Effector memory CD8-positive, alpha-beta T cell (primary cell): Measurements from ENCODE around the gene C6orf132.

Experiments
- ATAC-seq: fragments of 150-1000 bp; cut with Tn5 transposase; replicated peaks from 2 replicates; pipeline ENCODE4 v1.10.0; 2021; ENCODE audit warnings: mild to moderate bottlenecking, moderate library complexity
- DNase-seq, 3 experiments: peaks; one replicate each; pipeline ENCODE4 v3.0.0; 2021
- H3K27ac Mint-ChIP-seq, 2 donors: one replicate each; pipeline ENCODE4 v1.8.0; 2022; ENCODE audit warnings: mild to moderate bottlenecking in 2 of 2, mixed read lengths in 2 of 2, moderate library complexity in 2 of 2
- H3K27me3 Mint-ChIP-seq, 2 donors: one replicate each; pipeline ENCODE4 v1.8.0; 2022; ENCODE audit warnings: mixed read lengths in 2 of 2
- H3K36me3 Mint-ChIP-seq: one replicate; pipeline ENCODE4 v1.8.0; 2022; ENCODE audit warnings: mild to moderate bottlenecking, moderate library complexity, mixed read lengths; ENCODE audit not compliant: insufficient read depth
- H3K4me1 Mint-ChIP-seq, 2 donors: one replicate each; pipeline ENCODE4 v1.8.0; 2022; ENCODE audit warnings: low read depth in 2 of 2, mixed read lengths in 2 of 2
- H3K4me3 Mint-ChIP-seq, 2 donors: one replicate each; pipeline ENCODE4 v1.8.0; 2022; ENCODE audit warnings: mild to moderate bottlenecking in 2 of 2, mixed read lengths in 2 of 2, moderate library complexity in 2 of 2
- H3K9me3 Mint-ChIP-seq, 2 donors: one replicate each; pipeline ENCODE4 v1.8.0; 2022; ENCODE audit warnings: mixed read lengths in 2 of 2

C6orf132 gene

DNA sequence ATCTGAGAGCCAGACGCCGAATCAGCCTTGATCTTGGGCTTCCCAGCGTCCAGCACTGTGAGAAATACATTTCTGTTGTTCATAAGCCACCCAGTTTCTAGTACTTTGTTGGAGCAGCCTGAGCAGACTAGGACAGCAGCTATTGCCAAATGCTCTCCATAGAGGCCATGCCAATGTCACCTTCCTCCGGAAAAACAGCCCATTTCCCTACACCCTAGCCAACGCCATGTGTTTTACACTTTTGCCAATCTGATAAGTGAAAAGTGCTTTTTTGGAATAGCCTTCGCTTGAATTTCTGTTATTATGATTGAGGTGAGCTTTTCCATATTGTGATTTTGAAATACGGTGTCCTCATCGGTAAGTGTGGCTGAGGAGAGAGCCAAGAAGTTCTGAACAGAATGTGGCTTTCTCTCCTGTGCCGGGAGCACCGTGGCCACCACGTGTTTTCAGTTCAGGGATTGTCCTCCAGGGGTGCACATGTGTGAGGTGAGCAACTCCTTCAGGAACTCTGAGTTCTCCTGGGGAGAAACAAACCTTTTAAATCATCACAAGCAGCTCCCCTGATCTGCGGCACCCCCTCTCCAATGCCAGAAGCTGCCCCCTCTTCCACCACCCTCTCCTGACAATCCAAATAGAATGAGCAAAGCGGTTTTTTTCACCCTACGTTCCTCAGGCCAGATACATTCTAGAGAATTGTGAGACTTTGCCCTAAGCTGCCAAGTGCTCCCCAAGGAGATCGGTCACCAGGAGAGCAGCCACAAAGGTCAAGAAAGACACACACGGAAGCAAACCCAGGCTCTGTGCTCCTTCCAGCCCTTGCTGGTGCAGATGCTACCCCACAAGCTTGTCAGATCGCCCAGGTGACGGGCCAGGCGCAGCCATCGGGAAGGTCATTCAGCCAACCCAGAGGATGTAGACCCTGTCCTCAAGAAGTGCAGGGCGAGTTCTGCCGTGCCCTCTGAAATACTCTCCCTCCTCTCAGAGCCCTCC is 56.1 kb downstream of the C6orf132 start:
- H3K4me3 Mint-ChIP-seq = no peak overlapping the region
- DNase-seq (no peak), ATAC-seq (no peak)
- peaks cover 16% of the 10 kb centered on the region for H3K36me3 Mint-ChIP-seq
- H3K9me3 Mint-ChIP-seq = no peaks in the 10 kb centered on the region
- H3K4me1 Mint-ChIP-seq = no peaks in the 10 kb centered on the region
- H3K27me3 Mint-ChIP-seq = no peaks in the 10 kb centered on the region
- H3K27ac Mint-ChIP-seq = peak overlapping the region in 1 of 2 donors; percentile 57

DNA sequence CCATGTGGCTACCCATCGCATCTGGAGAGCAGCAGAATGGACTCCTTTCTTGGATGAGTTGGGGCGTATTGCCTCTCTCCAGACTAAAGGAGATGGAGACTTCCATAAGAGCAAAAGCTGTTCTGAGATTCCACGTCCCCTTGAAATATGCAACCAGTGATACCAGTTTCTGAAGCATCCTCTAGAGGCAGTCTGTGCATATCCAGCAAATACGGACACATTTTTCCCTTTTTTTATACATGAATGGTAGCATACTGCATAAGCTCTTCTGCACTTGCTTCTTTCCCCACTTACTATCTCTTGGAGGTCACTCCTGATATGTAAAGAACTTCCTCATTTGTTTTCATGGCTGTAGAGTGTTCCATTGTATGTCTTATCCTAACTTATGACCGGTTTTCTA is 57.5 kb downstream of the C6orf132 start:
- Mint-ChIP-seq H3K4me1 (no peaks in the 10 kb centered on the region), H3K4me3 (no peak overlapping the region), H3K36me3 (peaks cover 20% of the 10 kb centered on the region), H3K27ac (no peak overlapping the region), H3K27me3 (no peaks in the 10 kb centered on the region), H3K9me3 (no peaks in the 10 kb centered on the region)
- ATAC-seq = no peak
- no peak for DNase-seq

DNA sequence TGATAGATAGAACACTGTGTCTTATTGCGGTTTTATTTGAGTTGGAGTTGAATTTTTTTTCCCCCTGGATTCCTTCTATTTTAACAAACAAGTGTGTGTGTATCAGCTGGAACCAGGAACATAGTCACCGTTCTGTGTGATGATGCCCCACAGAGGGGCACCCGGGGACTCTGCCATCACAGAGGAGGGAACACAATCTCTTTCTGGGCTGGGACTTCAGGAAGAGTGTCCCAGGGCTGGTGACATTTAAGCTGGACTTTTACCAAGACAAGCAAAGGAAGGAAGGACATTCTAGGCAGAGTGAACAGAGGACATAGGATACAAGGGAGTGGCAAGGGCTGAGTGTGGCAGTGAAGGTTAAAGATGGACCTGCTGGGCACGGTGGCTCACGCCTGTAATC is 58.9 kb downstream of the C6orf132 start:
- H3K9me3 Mint-ChIP-seq = no peaks in the 10 kb centered on the region
- no peak overlapping the region for H3K4me3 Mint-ChIP-seq
- peaks cover 28% of the 10 kb centered on the region for H3K36me3 Mint-ChIP-seq
- peak overlapping the region in 1 of 2 donors; percentile 6 for H3K27ac Mint-ChIP-seq
- ATAC-seq = no peak
- DNase-seq = no peak
- H3K27me3 Mint-ChIP-seq = no peaks in the 10 kb centered on the region
- H3K4me1 Mint-ChIP-seq = no peaks in the 10 kb centered on the region

DNA sequence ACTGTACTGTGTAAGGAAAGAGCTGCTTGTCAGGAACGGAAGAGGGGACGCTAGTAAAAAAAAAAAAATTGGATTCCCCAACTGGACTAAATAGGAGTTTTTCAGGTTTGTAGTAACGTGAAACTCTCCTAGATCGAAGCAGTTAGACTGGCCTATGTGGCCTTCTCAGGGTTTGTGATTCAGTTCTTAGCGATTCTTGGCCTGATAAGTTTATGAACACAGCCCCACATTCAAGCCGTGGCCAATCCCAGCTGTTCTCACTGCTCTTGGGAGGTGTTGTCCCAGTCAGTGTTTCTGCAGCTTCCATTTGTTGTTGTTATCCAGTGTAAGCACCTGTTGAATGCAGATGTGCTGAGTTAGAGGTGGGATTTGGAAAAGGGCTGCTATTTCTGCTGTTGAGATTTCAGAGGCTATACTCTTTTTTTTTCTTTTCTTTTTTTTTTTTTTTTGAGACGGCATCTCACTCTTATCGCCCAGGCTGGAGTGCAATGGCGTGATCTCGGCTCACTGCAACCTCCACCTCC is 62.4 kb downstream of the C6orf132 start:
- no peaks in the 10 kb centered on the region for H3K27me3 Mint-ChIP-seq
- ATAC-seq (no peak), DNase-seq (no peak)
- H3K4me3 Mint-ChIP-seq = no peak overlapping the region
- no peaks in the 10 kb centered on the region for H3K9me3 Mint-ChIP-seq
- H3K4me1 Mint-ChIP-seq = no peaks in the 10 kb centered on the region
- H3K36me3 Mint-ChIP-seq = peaks cover 43% of the 10 kb centered on the region
- H3K27ac Mint-ChIP-seq = peak overlapping the region in 1 of 2 donors; percentile 66

DNA sequence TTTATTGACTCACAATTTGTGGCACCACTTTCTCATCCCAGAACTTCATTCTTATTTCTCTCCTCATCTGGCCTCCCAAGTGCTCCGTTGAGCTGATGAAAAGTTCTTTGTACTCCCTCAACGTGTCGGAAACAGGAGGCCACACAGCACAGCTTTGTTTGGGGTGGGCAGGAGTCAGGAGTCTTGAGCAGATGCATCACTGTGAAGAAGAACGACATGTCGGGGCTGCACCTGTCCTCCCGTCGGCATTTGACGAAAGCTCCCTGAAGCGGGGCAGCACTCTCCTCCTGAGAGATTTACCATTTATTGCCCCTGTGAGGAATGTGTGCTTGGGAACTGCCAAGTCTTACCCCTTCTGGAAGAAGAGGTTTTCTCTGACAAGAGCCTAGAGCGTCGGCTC is 64.0 kb downstream of the C6orf132 start:
- Mint-ChIP-seq H3K27me3 (no peaks in the 10 kb centered on the region), H3K4me3 (no peak overlapping the region), H3K36me3 (peaks cover 52% of the 10 kb centered on the region), H3K9me3 (no peaks in the 10 kb centered on the region), H3K27ac (no peak overlapping the region), H3K4me1 (no peaks in the 10 kb centered on the region)
- DNase-seq = no peak
- ATAC-seq = no peak

DNA sequence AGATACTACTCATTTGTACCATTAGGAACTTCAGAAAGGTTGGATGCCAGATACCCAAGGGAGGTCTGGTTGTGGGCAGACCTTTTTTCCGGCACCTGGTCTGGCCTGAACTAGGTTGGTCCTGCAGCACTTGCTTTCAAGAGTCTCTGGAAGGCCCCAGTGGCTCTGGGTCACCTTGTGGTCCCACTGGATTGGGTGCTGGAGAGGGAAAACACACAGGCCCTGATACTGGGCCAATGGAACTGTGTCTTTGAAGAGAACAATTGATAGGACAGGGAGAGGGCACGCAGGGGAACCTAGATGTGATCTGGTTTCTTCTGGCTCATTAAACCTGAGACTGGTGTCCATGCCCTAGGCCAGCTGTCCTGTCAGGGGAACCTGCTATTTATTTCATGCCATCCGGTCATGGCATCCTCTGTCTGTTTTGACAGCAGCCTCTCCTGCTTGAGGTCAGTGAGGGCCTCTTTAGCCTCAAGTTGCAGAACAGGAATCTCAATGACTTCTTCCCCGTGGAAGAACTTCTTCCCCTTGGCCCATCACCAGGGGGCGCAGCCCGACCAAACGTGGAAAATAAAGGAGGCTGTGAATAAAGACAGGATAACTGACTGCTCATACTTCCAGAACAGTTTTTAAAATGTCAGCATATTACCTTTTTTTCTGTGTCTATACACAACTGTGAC is 67.1 kb downstream of the C6orf132 start:
- peaks cover 54% of the 10 kb centered on the region for H3K36me3 Mint-ChIP-seq
- ATAC-seq = no peak

DNA sequence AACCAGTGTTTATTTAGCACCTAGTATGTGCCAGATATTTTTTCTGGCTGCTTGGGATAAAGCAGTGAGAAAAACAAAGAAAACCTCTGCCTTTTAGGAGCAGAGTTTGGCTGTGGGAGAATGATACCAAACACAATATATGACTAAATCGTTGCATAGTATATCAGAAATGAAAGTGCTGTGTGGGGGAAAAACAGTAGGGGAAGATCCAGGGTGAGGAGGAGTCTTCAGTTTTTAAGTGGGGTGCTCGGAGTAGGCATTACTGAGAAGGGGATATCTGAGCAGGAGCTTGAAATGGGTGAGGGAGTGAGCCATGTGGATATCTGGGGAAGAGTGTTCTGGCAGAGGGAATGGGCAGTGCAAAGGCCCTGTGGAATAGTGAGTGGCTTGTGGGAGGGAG is 69.1 kb downstream of the C6orf132 start:
- H3K27me3 Mint-ChIP-seq = no peaks in the 10 kb centered on the region
- ATAC-seq (no peak), DNase-seq (no peak)
- H3K27ac Mint-ChIP-seq = no peak overlapping the region
- H3K4me1 Mint-ChIP-seq = no peaks in the 10 kb centered on the region
- no peaks in the 10 kb centered on the region for H3K9me3 Mint-ChIP-seq
- no peak overlapping the region for H3K4me3 Mint-ChIP-seq
- H3K36me3 Mint-ChIP-seq = peaks cover 45% of the 10 kb centered on the region

More for the DNA sequence above, 67.1 kb downstream of the C6orf132 start:
- no peak overlapping the region for H3K4me3 Mint-ChIP-seq
- no peaks in the 10 kb centered on the region for H3K4me1 Mint-ChIP-seq
- DNase-seq = peak; percentile 13 to 34 (median 19)
- H3K27me3 Mint-ChIP-seq = no peaks in the 10 kb centered on the region
- H3K9me3 Mint-ChIP-seq = no peaks in the 10 kb centered on the region
- H3K27ac Mint-ChIP-seq = peak overlapping the region in 1 of 2 donors; percentile 68

DNA sequence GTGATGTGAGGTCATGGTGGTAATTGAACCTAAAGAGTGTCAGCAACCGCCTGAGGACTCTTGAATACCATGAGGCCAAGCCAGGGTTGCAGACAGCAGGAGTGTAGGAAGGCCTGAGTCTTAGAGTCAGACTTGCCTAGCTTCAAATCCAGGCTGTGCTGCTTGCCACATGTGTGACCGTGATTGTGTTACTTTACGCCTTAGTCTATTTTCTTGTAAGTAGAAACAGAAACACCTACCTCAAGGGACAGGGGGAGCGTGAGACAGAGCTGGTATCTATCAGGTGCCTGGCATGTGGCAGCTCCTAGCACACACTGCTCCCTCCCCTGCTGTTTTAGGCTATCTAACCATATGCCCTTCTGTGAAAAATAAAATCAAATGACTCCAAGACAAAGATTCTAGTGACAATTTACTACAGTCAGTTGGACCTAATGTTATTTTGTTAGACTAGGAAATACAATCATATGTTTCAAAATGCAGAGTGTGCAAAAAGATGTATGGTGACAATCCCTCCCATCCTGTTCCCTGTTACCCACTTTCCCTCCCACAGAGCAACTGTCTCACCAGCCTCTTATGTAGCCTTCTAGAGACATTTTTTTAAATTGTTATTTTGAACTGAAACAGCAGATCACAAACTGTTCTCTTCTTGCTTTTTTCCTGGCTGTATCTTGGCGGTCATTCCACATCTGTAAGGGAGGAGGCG is 70.4 kb downstream of the C6orf132 start:
- Mint-ChIP-seq H3K36me3 (peaks cover 33% of the 10 kb centered on the region), H3K27ac (no peak overlapping the region), H3K4me3 (no peak overlapping the region), H3K4me1 (no peaks in the 10 kb centered on the region), H3K9me3 (no peaks in the 10 kb centered on the region), H3K27me3 (no peaks in the 10 kb centered on the region)
- DNase-seq = no peak
- no peak for ATAC-seq

DNA sequence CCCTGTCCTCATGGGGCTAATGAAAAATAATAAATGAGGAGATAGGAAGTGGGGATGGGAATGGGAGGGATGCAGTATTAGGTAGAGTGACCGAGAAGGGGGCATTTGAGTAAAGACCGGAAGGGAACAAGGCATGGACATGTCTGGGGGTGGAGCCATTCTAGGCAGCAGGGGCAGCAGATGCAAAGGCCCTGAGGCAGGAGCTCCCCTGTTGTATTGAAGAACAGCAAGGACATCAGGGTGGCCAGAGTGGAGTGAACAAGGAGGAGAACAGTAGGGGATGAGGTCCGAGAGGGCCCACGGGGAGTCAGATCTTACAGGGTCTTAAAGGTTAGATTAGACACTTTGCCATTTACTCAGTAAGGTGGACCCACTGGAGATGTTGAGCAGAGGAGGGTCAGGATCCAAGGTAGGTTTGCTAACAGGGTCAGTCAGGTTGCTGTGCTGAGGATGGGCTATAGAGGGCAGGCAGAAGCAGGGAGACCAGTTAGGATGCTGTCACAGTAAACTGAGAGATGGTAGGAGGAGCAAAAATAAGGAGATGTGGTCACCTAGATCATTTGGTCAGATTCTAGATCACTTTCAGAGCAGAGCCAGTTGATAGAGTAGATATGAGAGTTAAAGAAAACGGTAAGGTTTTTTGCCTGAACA is 73.4 kb downstream of the C6orf132 start:
- Mint-ChIP-seq H3K27me3 (no peaks in the 10 kb centered on the region), H3K9me3 (no peaks in the 10 kb centered on the region), H3K27ac (no peak overlapping the region), H3K36me3 (peaks cover 33% of the 10 kb centered on the region), H3K4me1 (no peaks in the 10 kb centered on the region), H3K4me3 (no peak overlapping the region)
- DNase-seq (no peak), ATAC-seq (no peak)

DNA sequence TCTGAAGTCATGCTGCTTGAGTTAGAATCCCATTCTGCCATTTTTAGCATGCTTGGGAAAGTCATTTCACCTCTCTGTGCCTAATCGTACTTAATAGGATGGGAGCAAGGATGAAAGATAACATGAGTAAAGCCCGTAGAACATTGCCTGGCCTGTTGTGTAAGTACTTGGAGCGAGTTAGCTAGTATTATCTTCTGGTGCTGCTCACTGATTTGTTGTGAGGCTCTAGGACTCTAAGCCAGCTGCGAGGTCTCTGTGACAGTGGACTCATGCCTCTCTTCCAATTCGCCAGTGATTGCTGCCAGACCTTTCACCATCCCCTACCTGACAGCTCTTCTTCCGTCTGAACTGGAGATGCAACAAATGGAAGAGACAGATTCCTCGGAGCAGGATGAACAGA is 74.2 kb downstream of the C6orf132 start:
- H3K27ac Mint-ChIP-seq = no peak overlapping the region
- ATAC-seq (no peak), DNase-seq (no peak)
- H3K36me3 Mint-ChIP-seq = peaks cover 39% of the 10 kb centered on the region
- no peaks in the 10 kb centered on the region for H3K27me3 Mint-ChIP-seq
- no peaks in the 10 kb centered on the region for H3K9me3 Mint-ChIP-seq
- H3K4me1 Mint-ChIP-seq = no peaks in the 10 kb centered on the region
- no peak overlapping the region for H3K4me3 Mint-ChIP-seq

DNA sequence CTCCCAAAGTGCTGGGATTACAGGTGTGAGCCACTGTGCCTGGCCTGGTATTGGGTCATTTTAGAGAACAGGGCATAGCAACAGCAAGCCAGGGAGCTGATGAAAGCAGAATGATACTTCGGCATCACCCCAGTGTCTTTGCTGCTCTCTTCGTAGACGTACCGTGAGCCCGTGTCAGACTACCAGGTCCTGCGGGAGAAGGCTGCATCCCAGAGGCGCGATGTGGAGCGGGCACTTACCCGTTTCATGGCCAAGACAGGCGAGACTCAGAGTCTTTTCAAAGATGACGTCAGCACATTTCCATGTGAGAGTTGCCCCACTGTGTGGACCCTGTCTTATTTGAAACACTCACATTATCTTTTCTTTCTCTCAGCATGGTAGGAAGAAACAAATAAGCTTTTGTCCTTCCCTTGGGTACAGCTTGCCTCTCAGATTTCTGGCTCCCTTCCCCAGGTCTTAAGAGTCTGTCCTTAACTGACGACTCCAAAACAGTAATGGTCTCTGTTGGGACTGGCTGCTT is 76.2 kb downstream of the C6orf132 start:
- Mint-ChIP-seq H3K27ac (no peak overlapping the region), H3K27me3 (no peaks in the 10 kb centered on the region), H3K9me3 (no peaks in the 10 kb centered on the region), H3K4me3 (no peak overlapping the region), H3K4me1 (no peaks in the 10 kb centered on the region), H3K36me3 (peaks cover 43% of the 10 kb centered on the region)
- ATAC-seq (no peak), DNase-seq (no peak)

DNA sequence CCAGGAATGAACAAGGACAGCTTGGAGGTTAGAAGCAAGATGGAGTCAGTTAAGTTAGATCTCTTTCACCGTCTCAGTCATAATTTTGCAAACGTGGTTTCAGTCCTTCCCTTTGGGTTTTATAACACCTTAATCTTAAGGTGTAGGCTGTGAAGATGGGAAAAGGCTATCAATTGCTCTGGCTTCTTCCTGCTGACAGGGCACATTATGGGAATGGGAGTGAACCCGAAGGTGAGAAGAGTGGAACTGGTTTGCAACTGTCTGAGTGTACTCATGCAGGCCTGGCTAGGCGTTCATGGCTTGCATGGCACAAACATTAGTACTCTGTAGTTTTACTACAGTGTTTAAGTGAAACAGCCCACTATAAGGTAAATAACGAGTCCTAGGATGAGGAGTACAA is 82.7 kb downstream of the C6orf132 start:
- Mint-ChIP-seq H3K36me3 (peaks cover 93% of the 10 kb centered on the region), H3K27ac (no peak overlapping the region), H3K4me3 (no peak overlapping the region), H3K9me3 (no peaks in the 10 kb centered on the region), H3K4me1 (no peaks in the 10 kb centered on the region), H3K27me3 (no peaks in the 10 kb centered on the region)
- no peak for ATAC-seq
- no peak for DNase-seq

DNA sequence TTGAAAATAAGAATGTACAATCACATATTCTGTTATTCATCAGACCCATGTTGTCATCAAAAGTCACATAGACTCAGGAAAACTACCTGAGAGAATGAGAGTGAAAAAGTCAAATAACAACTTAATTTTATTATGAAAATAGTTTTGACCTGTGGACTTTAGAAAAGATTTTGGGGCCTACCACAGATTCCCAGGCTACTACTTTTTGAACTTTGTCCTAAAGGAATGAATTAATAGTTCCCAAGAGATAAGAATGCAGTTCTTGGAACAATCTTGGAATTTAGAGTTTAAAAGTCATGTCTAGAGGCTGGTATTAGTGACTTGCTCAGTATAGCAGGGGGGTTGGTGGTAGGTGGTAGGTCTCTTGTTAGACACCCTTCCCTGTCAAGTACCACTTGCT is 88.8 kb downstream of the C6orf132 start:
- H3K4me1 Mint-ChIP-seq = peaks cover 22 to 26% of the 10 kb centered on the region in 2 donors
- no peaks in the 10 kb centered on the region for H3K27me3 Mint-ChIP-seq
- H3K9me3 Mint-ChIP-seq = no peaks in the 10 kb centered on the region
- H3K27ac Mint-ChIP-seq = peak overlapping the region in 1 of 2 donors; percentile 65
- DNase-seq (no peak), ATAC-seq (no peak)
- H3K36me3 Mint-ChIP-seq = peaks cover 67% of the 10 kb centered on the region
- no peak overlapping the region for H3K4me3 Mint-ChIP-seq
